HG02885 (cell line): ENCODE results near the gene DNAJC5.

ENCODE experiments used
- ATAC-seq: cut with Tn5 transposase; IDR thresholded peaks from one replicate; pipeline ENCODE4 v1.9.1; 2021; ENCODE audit warnings: mild to moderate bottlenecking; ENCODE audit not compliant: unreplicated experiment, poor library complexity

DNAJC5 gene

DNA sequence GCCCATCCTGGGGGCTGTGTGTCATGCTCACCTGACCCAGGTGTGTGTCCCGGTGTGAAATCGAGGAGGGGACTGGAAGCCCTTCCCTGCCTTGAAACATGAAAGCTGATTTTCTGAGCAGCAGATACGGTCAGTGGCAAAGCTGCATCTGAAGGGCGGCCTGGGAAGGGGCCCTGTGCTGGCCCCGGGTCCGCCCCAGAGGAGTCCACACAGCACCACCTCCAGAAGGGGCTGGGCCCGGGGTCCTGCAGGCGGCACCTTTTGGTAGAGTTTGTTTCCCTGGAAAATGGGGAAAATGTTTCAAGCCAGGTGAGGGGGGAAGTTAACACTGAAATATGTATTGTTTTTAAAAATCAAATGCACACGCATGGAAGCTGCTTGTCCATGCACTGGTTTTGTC is 40.5 kb downstream of the DNAJC5 start:
- no peak for ATAC-seq

DNA sequence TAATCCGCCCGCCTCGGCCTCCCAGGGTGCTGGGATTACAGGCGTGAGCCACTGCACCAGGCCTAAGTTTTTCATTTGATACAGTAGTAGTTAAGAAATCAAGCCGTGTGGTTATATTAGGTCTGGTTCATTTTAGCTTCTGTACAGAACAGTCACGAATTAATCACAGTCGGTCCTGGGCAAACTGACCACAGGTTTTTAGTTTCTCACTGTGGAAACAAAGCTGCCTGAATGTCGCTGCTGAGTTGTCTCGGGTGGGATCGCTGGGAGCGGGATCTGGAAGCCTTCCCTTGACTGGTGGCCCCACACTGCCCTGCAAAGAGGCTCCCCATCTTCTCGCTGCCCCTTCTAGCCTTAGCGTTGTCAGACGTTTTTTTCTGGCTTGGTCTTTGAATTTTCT is 42.7 kb downstream of the DNAJC5 start:
- ATAC-seq = no peak

DNA sequence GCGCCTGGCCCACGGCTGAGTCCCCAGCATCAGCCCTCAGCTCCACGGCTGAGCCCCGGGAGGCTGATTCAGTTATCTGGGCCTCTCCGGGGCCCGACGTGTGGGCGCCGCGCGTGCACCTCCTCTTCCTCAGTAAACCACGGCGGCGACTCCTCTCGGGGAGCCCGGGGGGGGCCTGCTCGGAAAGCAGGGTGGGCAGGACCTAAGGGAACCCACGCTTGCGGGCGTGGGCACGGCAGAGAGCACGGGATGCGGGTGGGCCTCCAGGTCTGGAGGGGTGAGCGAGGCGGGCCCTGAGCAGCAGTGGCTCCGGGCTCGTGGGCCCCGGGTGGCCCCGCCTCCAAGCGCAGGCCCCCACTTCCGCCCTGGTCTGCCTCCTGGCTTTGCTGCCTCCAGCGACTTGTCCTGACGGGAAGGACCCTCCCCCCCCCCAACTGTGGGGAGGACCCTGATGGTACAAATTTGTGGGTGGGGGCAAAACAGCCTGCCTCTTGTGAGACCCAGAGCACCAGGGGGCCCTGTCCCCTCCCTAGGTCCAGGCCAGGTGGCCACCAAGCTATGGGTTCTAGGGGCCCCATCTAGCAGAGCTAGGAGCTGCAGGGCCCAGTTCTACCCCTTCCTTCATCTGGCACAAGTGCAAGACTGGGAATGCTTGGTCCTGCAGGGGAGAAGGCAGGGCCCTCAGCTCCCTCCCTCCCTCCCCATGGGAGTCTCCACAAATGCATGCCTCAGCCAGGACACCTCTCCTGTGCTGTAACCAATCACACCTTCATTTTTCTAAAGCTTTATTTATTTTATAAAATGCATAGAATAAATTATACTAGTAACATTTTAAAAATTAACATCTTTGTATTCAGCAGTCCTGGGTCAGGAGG is 44.4 kb downstream of the DNAJC5 start:
- ATAC-seq = no peak

DNA sequence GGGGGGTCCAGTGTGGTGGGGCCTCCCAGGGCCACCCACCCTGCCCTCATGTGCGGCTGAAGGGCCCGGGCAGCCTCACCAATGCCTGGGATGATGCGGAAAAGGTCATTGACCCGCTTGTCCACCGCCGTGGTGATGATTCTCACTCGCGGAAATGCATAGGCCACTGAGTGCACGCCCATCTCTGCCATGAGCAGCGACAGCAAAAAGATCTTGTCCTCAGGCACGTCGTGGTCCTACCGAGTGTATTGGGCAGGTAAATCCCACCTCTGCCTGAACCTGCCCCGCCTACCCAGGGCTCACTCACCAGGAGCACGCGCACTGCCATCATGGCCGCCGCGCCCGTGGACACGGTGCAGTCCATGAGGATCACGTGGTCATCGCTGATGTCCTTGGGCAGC is 45.1 kb downstream of the DNAJC5 start:
- ATAC-seq = no peak

DNA sequence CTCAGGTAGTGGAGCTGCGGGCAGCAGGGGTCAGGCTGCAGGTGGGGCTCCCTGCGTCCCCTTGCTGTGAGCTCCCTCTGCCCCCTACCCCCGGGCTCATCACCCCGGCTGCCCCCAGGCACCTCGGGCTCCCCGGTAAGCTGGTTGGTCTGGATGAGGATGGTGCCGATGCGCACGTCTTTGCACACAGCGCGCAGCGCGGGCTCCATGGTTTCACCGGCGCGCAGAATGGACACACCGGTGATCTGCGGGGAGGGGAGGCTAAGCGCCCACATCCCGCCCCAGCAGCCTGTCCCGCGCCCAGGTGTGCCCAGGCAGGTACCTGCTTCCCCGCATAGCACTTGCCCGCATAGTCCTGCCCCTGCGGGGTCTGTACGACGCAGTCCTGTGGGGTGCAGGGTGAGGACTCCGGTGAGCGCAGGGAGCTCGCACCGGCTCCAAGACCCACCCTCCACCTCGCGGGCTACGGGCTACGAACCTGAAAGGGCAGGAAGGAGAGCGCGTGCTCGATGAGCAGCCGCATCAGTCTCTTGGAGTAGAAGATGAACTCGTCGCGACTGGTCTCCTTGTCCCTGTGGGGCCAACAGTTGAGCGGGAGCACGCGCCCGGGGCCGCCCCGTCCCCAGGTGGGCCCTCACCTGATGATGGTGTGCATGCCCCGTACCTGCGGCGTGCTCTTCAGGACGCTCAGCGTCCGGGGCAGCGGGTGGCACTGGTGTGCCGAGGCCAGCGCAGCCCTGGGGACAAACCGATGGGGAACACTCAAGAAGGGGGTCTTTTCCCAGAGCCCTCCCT is 45.7 kb downstream of the DNAJC5 start:
- ATAC-seq = no peak

DNA sequence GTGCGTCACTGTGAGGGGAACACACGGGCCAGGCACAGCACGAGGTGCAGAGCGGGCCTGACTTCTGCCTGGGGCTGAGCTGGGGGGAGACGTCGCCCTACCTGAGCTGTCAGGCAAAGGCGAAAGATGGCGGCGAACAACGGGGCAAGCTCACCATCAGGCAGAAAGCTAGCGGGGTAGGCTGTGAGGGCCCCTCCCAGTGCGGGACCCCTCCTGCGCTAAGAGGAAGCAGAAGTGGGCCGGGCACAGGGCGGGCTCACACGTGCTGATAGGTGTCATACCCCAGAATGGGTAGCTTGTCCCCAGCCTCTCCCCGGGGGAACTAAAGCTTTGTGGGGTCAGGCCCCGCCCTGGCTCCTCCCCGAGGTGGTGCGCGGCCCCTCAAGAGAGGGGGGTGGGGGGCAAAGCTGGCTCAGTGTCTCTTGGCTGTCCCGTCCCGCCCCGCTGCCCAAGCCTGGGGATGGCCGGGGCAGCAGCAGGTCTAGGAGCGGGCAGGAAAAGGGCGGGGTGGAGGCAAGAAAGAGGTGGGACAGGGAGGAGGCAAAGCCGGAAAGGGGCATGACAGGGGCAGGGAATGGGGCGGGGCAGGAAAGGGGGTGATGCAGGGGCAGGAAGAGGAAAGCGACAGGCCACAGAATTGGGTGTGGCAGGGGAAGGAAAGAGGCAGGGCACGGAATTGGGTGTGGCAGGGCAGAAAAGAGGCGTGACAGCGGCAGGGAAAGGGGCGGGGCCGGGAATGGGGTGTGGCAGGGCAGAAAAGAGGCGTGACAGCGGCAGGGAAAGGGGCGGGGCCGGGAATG is 46.6 kb downstream of the DNAJC5 start:
- no peak for ATAC-seq

DNA sequence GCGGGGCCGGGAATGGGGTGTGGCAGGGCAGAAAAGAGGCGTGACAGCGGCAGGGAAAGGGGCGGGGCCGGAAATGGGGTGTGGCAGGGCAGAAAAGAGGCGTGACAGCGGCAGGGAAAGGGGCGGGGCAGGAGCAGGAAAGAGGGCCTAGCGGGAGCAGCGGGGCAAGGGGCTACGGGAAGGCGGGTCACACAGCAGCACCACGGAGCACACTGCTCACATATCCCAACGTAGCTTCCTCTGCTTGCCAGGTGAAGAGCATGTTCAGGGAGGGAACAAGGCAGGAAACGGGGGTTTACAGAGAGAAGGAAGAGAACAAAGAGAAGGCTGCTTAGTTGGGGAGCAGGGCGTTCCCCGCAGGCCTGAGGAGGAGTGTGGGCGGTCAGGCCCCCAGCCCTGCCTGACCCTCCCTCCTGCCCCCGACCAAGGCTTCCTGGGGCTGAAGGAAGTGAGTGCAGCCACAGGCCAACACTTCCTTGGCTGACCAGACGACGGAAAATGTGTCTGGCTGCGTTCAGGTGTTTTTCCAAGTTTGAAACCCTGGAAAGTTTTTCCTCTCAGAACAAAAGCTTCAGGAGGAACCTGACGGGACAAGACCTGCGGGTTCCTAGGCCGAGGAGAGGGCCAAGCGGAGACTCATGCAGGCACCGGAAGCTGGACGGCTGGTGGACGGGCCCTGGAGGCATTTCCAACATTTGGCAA is 47.5 kb downstream of the DNAJC5 start:
- no peak for ATAC-seq

DNA sequence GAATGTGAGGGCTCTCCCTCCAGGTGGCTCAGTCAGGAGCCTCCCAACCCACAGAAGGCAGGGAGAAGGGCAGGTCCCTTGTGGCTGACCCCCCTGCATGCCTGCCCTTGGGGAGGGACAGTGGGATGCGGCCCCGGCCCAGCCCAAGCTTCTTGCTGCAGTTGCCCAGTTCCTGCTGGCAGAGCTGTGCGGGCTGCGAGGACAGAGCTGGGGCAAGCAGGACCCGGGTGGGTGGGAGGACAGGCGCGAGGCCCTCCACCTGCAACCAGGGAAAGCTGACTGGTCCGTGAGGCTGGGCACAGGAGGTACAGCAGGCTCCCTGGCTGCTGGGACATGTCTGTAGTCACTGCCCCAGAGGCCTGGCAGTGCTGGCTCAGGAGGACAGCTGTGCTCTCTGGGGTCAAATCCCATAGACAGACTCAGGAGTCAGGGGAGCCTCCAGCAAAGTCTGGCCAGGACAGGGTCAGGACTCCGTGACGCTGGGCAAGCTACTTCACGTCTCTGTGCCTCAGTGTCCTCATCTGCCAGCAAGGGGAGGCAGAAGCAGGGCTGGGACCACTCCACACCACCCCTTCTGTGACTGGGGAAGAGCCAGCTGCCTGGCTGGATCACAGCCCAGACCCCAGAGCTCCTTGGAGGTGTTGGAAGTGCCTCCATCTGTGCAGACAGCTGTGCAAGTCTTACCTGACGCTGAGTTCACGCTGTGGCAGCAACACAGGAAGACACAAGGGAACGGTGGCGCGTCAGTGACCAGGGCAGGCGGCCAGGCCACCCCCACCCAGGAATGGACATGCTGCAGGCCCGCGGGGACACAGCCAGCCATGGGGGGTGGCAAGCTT is 48.3 kb downstream of the DNAJC5 start:
- ATAC-seq = no peak

DNA sequence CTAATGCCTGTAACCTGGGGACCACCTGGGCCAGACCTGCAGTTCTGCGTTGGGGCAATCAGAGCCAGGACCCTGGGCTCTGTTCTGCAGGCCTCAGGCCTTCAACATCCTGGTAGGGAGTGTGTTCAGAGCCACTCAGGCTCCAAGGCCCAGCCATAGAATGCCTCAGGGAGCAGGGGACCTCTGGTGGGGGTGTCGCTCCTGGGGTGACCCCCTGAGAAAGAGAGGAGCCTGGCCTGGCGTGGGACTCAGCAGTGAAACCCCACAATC is 48.8 kb downstream of the DNAJC5 start:
- ATAC-seq = no peak

DNA sequence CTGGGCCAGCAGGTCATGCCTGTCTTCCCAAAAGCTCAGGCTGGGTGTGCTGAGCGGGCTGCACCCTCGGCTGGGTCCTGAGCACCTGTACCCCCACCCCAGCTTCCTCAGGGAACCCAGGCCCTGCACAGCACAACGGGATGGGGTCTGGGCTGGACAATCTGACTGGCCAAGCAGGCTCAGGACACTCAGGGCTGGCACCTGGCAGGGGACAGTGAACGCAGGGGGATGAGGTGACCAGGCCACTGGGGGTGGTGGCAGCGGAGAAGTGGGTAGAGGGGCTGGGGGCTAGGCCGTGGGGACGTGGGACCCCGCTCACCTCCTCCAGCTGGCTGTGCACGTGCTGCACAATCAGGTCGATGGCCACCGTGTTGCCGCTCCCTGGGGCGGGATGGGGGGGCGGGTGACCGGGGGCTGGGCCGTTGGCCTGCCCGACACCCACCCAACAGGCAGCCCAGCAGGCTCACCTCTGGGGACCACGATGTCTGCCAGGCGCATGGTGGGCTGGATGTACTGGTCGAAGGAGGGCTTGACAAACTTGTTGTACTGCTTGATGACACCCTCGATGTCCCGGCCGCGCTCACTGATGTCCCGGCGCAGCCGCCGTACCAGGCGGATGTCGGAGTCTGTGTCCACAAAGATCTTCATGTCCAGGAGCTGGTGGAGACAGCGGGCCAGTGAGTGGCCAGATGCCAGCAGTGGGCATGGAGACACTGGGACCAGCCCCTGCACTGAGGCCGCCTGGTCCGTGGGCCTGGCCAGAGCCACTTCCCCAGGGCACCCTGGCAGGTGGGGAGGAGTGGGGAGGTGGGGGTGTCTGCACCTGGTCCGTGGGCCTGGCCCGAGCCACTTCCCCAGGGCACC is 49.4 kb downstream of the DNAJC5 start:
- no peak for ATAC-seq

DNA sequence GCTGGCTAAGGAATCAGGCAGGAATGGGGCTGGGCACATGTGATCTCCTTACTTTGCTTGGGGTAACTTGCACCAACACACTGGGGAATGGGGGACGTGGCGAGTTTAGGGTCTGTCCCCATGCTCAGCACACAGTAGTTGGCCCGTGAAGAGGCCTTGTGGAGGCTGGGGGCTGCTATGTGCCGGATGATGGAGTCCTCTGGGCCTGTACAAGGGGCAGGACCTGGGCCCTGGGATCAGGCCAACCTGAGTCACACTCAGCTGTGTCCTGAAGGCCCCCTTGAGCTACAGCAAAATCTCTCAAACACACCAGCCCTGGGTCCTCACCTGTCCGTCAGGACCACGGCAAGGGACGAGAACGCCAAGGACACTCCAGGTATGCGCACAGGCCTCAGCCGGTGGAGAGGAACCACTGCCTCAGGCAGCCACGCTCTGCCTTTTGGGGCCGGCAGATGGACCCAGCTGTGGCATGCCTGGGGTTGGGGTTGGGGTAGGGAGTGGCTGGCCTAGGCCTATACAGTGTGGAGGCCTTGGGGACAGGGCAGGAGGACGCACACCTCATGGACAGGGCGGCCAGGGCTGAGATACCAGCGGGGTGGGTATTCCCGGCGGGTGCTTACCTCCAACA is 50.2 kb downstream of the DNAJC5 start:
- no peak for ATAC-seq

DNA sequence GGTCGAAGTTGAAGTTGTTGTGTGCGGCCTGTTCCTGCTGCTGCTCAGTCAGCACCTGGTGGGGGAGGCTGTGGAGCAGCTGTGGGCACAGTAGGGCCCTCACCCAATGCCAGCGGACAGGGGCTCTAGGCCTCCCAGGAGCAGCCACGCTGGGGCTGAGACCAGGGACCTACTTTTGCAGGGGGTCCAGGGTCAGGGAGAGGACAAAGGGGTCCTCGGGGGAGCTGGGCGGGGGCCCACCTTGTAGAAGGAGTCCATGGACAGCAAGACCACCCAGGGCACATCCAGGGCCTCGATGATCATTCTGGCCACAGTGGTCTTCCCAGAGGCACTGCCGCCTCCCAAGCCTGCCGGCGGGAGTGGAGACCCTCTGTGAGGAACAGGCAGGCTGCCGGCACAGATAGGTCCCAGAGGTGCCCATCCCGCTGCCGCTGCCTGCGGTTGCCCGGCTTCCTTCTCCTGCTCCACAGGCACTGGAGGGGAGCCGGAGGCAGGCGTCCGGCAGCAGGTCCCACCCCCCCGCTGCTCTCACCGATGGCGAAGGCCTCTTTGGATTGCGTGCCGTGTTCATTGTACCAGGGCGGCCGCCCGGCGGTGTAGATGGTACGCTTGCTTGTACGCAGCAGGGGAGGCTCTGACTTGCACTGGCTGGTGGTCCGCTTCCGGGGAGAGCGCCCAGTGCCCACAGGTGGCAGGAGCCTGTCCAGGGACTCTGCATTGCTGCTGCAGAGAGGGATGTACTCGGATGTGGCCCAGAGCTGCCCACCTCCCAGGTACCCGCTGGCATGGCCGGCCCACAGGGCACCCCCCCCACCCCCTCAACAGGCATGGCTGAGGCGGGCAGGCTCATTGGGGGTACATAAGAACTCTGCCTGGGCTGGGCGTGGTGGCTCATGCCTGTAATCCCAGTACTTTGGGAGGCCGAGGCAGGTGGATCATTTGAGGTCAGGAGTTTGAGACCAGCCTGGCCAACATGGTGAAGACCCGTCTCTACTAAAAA is 51.3 kb downstream of the DNAJC5 start:
- ATAC-seq = no peak

DNA sequence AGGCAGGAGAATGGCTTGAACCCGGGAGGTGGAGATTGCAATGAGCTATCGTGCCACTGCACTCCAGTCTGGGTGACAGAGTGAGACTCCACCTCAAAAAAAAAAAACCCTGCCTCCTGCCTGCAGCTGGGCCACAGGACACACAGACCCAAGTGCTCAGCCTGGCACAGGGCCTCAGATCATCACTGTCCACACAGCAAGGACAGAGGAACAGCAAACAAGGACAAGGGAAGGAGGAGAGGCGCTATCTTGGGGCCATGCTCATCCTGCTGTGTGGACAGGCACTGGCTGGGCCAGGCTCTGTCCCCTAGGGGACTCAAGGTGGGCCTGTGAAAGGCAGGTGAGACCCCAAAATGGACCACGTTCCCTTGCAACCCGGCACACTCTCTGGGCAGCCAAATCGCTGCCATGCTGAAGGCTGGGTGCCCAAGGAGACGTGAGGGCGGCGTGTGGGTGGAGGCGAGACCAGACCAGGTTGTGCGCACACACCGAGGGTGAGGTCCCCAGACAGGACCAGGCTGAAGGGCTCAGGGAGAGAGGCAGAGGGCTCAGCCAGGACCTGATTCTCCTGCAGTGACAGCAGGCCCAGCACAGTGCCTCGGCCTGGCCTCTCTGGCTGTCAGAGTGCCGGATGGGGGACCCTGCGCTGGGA is 52.2 kb downstream of the DNAJC5 start:
- no peak for ATAC-seq

DNA sequence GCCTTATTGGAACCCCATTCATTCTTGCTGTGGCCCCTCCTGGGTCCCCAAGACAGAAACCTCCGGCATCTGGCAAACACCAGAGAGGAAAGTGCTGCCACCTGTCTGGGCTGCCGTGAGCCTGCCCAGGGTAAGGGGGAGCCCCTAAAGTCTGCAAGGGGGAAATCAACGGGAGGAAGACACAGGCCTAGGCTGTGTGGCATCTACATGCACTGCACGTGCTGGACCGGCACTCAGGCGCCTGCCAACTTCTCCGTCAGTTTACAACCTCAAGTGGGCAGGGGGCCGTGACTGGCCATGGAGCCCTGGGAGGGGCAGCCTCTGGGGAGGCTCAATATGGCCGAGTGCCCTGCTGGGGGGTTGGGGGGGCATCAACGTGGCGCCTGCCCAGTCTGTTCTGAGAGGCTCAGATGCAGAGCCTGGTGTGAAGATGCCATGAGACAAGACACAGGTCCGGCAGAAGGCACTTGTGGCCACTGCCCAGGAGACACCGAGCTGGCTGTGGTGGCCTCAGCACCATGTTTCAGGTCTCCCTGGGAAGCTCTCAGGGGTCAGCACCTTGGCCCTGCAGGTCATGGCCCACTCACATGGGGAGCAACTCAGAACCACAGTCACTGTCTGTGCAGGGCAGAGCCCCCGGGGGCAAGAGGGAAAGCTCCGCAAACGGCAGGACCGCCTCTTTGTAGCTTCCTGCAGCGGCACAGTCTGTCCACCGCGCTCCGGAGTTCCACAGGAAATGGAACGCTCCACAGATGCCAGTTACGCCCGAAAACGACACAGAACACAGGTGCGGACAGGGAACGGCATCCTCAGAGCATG is 52.9 kb downstream of the DNAJC5 start:
- no peak for ATAC-seq

DNA sequence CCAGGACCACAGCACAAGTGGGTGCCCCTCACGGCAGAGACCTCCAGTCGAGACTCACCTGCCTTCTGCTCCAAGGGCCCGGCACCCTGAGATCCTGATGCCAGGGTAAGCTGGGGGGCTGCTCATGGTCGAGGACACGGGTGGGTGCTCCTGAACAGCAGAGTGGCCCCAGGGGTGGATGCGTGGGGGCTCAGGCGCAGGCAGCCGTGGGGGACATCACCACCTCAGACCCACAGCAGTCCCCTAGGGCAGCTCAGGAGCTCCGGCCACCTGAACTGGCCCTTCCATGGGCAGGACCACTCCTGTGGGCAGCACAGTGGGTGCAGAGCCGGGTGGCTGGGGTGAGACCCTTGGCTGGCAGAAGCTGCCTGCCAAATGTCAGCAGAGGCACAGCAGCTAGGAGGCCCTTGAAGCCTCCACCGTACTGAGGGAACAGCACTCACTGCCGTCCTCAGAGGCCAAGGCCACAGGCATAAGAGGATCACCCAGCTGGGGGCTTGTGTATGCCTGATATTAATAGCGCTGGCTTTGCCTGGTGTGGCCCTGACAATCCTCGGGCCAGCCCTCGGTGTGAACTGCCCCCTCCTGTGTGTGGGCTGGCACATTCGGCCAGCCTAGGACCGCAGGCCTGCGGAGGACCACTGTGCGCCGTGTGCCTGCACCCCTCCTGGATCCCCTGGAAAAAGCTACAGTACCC is 55.9 kb downstream of the DNAJC5 start:
- ATAC-seq = no peak
